GM12878 (cell line): ENCODE results near the gene ZNF10. TPM values are rescaled to one million over a fixed set of nuclear protein-coding genes. Genes with fewer than 3 reads are reported as not detected.
A peak's percentile ranks its signal among the peaks of the same experiment; 100 is the strongest.

Experiments used
- BHLHE40 ChIP-seq, 2 experiments: fragments of 450-650 bp in 1 of 2; IDR thresholded peaks; 2 replicates each; pipeline ENCODE4 v1.6.1; 2011 to 2017; ENCODE audit warnings: low read depth in 2 of 2, borderline replicate concordance in 1 of 2, improper control_type of control experiment in 1 of 2, low read length in 1 of 2, mild to moderate bottlenecking in 1 of 2
- CBFB ChIP-seq: IDR thresholded peaks from 2 replicates; pipeline ENCODE4 v1.6.1; 2016; ENCODE audit warnings: antibody characterized with exemption, low read depth
- CHD4 ChIP-seq: fragments of 200-600 bp; sonication (generic); IDR thresholded peaks from 2 replicates; pipeline ENCODE4 v1.6.1; 2016; ENCODE audit warnings: mild to moderate bottlenecking
- EED ChIP-seq: sonication (generic); IDR thresholded peaks from 2 replicates; pipeline ENCODE4 v1.6.1; 2016; ENCODE audit warnings: antibody characterized with exemption, low read depth
- FOXM1 ChIP-seq: IDR thresholded peaks from 2 replicates; pipeline ENCODE4 v1.6.1; 2012; ENCODE audit warnings: low read depth, mild to moderate bottlenecking, inconsistent platforms, low read length, moderate library complexity
- GABPA ChIP-seq: IDR thresholded peaks from 2 replicates; pipeline ENCODE4 v1.6.1; 2014; ENCODE audit warnings: antibody characterized with exemption, low read depth, mild to moderate bottlenecking, inconsistent platforms
- GATAD2B ChIP-seq: fragments of 450-650 bp; conservative IDR thresholded peaks from 2 replicates; pipeline ENCODE4 v1.6.1; 2017; ENCODE audit warnings: low read depth, mild to moderate bottlenecking, moderate library complexity
- HDAC2 ChIP-seq: fragments of 200-600 bp; sonication (generic); IDR thresholded peaks from 2 replicates; pipeline ENCODE4 v1.6.1; 2017
- KLF5 ChIP-seq: fragments of 450-650 bp; IDR thresholded peaks from 2 replicates; pipeline ENCODE4 v1.6.1; 2014; ENCODE audit warnings: mild to moderate bottlenecking; ENCODE audit not compliant: partially characterized antibody
- LARP7 ChIP-seq: fragments of 450-650 bp; IDR thresholded peaks from 2 replicates; pipeline ENCODE4 v1.6.1; 2017; ENCODE audit warnings: mild to moderate bottlenecking
- MEF2B ChIP-seq: fragments of 450-650 bp; IDR thresholded peaks from 2 replicates; pipeline ENCODE4 v1.6.1; 2018; ENCODE audit warnings: mild to moderate bottlenecking, moderate library complexity; ENCODE audit not compliant: partially characterized antibody, poor library complexity, severe bottlenecking
- MTA3 ChIP-seq: IDR thresholded peaks from 2 replicates; pipeline ENCODE4 v1.6.1; 2012; ENCODE audit warnings: low read length, inconsistent platforms, borderline replicate concordance
- NFXL1 ChIP-seq: fragments of 450-650 bp; IDR thresholded peaks from 2 replicates; pipeline ENCODE4 v1.6.1; 2017; ENCODE audit warnings: antibody characterized with exemption, mild to moderate bottlenecking, borderline replicate concordance
- NR2F1 ChIP-seq: fragments of 450-650 bp; conservative IDR thresholded peaks from 2 replicates; pipeline ENCODE4 v1.6.1; 2017; ENCODE audit warnings: mild to moderate bottlenecking
- PBX3 ChIP-seq: IDR thresholded peaks from 2 replicates; pipeline ENCODE4 v1.6.1; 2011; ENCODE audit warnings: mild to moderate bottlenecking, low read depth, low read length, moderate library complexity; ENCODE audit not compliant: insufficient replicate concordance
- PKNOX1 ChIP-seq: fragments of 450-650 bp; IDR thresholded peaks from 2 replicates; pipeline ENCODE4 v1.6.1; 2016; ENCODE audit warnings: mild to moderate bottlenecking
- RB1 ChIP-seq: fragments of 450-650 bp; formaldehyde crosslinking; IDR thresholded peaks from 2 replicates; pipeline ENCODE4 v1.6.1; 2017; ENCODE audit warnings: mild to moderate bottlenecking, borderline replicate concordance
- RELB ChIP-seq: fragments of 450-650 bp; IDR thresholded peaks from 2 replicates; pipeline ENCODE4 v1.6.1; 2017; ENCODE audit warnings: low read depth, mild to moderate bottlenecking, moderate library complexity
- SMARCA5 ChIP-seq: fragments of 450-650 bp; IDR thresholded peaks from 2 replicates; pipeline ENCODE4 v1.6.1; 2017; ENCODE audit warnings: mild to moderate bottlenecking
- SREBF2 ChIP-seq: IDR thresholded peaks from 2 replicates; pipeline ENCODE4 v1.6.1; 2012; ENCODE audit warnings: mild to moderate bottlenecking, low read length
- SUZ12 ChIP-seq: fragments of 200-600 bp; sonication (generic); IDR thresholded peaks from one replicate; pipeline ENCODE4 v1.6.1; 2018; ENCODE audit warnings: antibody characterized with exemption, mild to moderate bottlenecking; ENCODE audit not compliant: unreplicated experiment
- TARDBP ChIP-seq: IDR thresholded peaks from 2 replicates; pipeline ENCODE4 v1.6.1; 2016; ENCODE audit warnings: borderline replicate concordance
- TCF3 ChIP-seq: IDR thresholded peaks from 2 replicates; pipeline ENCODE4 v1.6.1; 2012; ENCODE audit warnings: low read depth, mild to moderate bottlenecking, low read length, borderline replicate concordance; ENCODE audit not compliant: insufficient read depth
- WRNIP1 ChIP-seq: IDR thresholded peaks from 2 replicates; pipeline ENCODE4 v1.6.1; 2011; ENCODE audit warnings: low read depth, low read length, improper control_type of control experiment, borderline replicate concordance
- YBX1 ChIP-seq: fragments of 450-650 bp; IDR thresholded peaks from 2 replicates; pipeline ENCODE4 v1.6.1; 2016; ENCODE audit warnings: antibody characterized with exemption
- YY1 ChIP-seq: IDR thresholded peaks from 2 replicates; pipeline ENCODE4 v1.6.1; 2011; ENCODE audit warnings: low read depth, mild to moderate bottlenecking, low read length
- polyA plus RNA-seq, 11 experiments: library from polyadenylated mRNA; depleted of rRNA in 4 of 11; unstranded in 6 of 11; stranded (reverse) in 5 of 11; fragments of >200 nt; fragmentation: Nextera tagmentation in 4 of 11; fragmentation: Illumina TruSeq in 1 of 11; extraction: Ambion mirVana in 4 of 11; extraction: Trizol in 1 of 11; gene quantifications; 1 replicate in 1 of 11; 2 replicates in 10 of 11; pipeline versions ENCODE4 v1.2.1 to v1.2.3, GENCODE V29; 2011 to 2016; ENCODE audit warnings: inconsistent platforms in 2 of 11, missing spikeins in 2 of 11, low read depth in 1 of 11
- total RNA-seq, 4 experiments: library from RNA; depleted of rRNA in 3 of 4; stranded (reverse); fragments of >200 nt in 3 of 4; fragmentation: Illumina TruSeq in 1 of 4; extraction: Trizol in 1 of 4; gene quantifications; 2 replicates each; pipeline versions ENCODE4 v1.2.1 to v1.2.3, GENCODE V29; 2013 to 2021
- TF ChIP-seq, protein P1 (sequence below): IDR thresholded peaks from 2 replicates; pipeline ENCODE4 v1.6.1; 2012; ENCODE audit warnings: low read depth, low read length, improper control_type of control experiment

Gene ZNF10
- total and polyA plus RNA-seq, 10 of the 15 experiments (the other 5 are each of a cell fraction or from before 2014, with no cell fraction given) = 1.7 to 4.2 (median 2.9) TPM

- TF ChIP-seq MEF2B (no peak), NFXL1 (no peak), WRNIP1 (no peak), GABPA (no peak), MTA3 (no peak), CBFB (no peak), KLF5 (no peak), SMARCA5 (peak; percentile 78), YBX1 (no peak), SUZ12 (no peak), CHD4 (no peak), RELB (no peak), RB1 (no peak), NR2F1 (no peak; the same call in 1 of the 2 replicates), HDAC2 (no peak), YY1 (peak; percentile 41; the same call in 1 of the 2 replicates), EED (no peak), PBX3 (peak; percentile 1), PKNOX1 (peak; percentile 41; the same call in 1 of the 2 replicates), BHLHE40 (IDR thresholded peaks at IDR 0.05; ENCODE audit: borderline replicate concordance in 1 of 2, low read depth in 2 of 2, low read length in 1 of 2) (peak; percentile 73 to 86), LARP7 (peak; percentile 76), TCF3 (0 out of 2 replicates have a peak, but pooled peaks have one; percentile 9), TARDBP (peak; percentile 63; the same call in 1 of the 2 replicates), FOXM1 (no peak), GATAD2B (no peak; the same call in 1 of the 2 replicates), SREBF2 (no peak)
- TF ChIP-seq, protein P1, sequence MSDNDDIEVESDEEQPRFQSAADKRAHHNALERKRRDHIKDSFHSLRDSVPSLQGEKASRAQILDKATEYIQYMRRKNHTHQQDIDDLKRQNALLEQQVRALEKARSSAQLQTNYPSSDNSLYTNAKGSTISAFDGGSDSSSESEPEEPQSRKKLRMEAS = peak; percentile 56; the same call in 1 of the 2 replicates
Measured at GRCh38 chr12:133130038-133130807, at the start of gene ZNF10, which contains the start of gene ZNF891 (continued).
